Measurements from ENCODE around the gene NCL. TPM values are rescaled to one million over a fixed set of nuclear protein-coding genes. Genes with fewer than 3 reads are reported as not detected.
A peak's percentile ranks its signal among the peaks of the same experiment; 100 is the strongest.

The NCL gene
- total and polyA plus RNA-seq, 2 of the 13 experiments (the other 11 are each of a cell fraction or from before 2014, with no cell fraction given): 105 to 779 TPM

- TF ChIP-seq ZSCAN21 (CRISPR knock-in tag; IDR thresholded peaks at IDR 0.05; ENCODE audit: borderline replicate concordance) (no peak), SRSF9 (IDR thresholded peaks at IDR 0.05; ENCODE audit: borderline replicate concordance, insufficient read depth, low read depth, low read length, poor library complexity, severe bottlenecking) (no peak), ZNF441 (CRISPR knock-in tag; IDR thresholded peaks at IDR 0.05; ENCODE audit: borderline replicate concordance) (no peak), SAFB2 (CRISPR knock-in tag; IDR thresholded peaks at IDR 0.05; ENCODE audit: borderline replicate concordance, low read depth) (no peak), MTF1 (CRISPR knock-in tag; IDR thresholded peaks at IDR 0.05) (no peak), BCLAF1 (IDR thresholded peaks at IDR 0.05) (no peak), MBD4 (IDR thresholded peaks at IDR 0.05; ENCODE audit: borderline replicate concordance, low read length) (no peak), CSRNP1 (CRISPR knock-in tag; IDR thresholded peaks at IDR 0.05) (peak; percentile 11; the same call in 1 of the 2 replicates), ELF1 (CRISPR knock-in tag; IDR thresholded peaks at IDR 0.05) (no peak), ZBTB33 (CRISPR knock-in tag; IDR thresholded peaks at IDR 0.05) (no peak), ZNF619 (CRISPR knock-in tag; IDR thresholded peaks at IDR 0.05) (no peak), GPBP1L1 (CRISPR knock-in tag; IDR thresholded peaks at IDR 0.05) (no peak), ZNF547 (CRISPR knock-in tag; IDR thresholded peaks at IDR 0.05) (0 out of 2 replicates have a peak, but pooled peaks have one; percentile 21), ZNF773 (CRISPR knock-in tag; IDR thresholded peaks at IDR 0.05; ENCODE audit: borderline replicate concordance) (no peak), AKAP8 (CRISPR knock-in tag; IDR thresholded peaks at IDR 0.05) (no peak), SKIL (CRISPR knock-in tag; IDR thresholded peaks at IDR 0.05; ENCODE audit: borderline replicate concordance) (no peak), ATF1 (CRISPR knock-in tag; IDR thresholded peaks at IDR 0.05) (no peak), ZNF101 (CRISPR knock-in tag; IDR thresholded peaks at IDR 0.05; ENCODE audit: borderline replicate concordance, low read depth) (no peak)
Measured at GRCh38 chr2:231412618-231412963, 51.7 kb downstream of the NCL start (continued).

Data from HepG2 (cell line).